Suprapubic skin (tissue), 4 donors: Measurements from ENCODE around the gene STRADB. TPM values are rescaled to one million over a fixed set of nuclear protein-coding genes. Genes with fewer than 3 reads are reported as not detected.

ENCODE experiments used
- DNase-seq, 2 donors: peaks; one replicate each; pipeline ENCODE4 v3.0.0-alpha.2; 2019; ENCODE audit warnings: low spot score in 2 of 2
- H3K27ac ChIP-seq: fragments of 200-600 bp; sonication (generic); one replicate; pipeline ENCODE4 v1.5.1; 2019
- H3K27me3 ChIP-seq: fragments of 200-600 bp; sonication (generic); one replicate; pipeline ENCODE4 v1.5.1; 2019
- H3K36me3 ChIP-seq: fragments of 200-600 bp; sonication (generic); one replicate; pipeline ENCODE4 v1.5.1; 2019
- H3K4me1 ChIP-seq: fragments of 200-600 bp; sonication (generic); one replicate; pipeline ENCODE4 v1.5.1; 2019
- H3K4me3 ChIP-seq: fragments of 200-600 bp; sonication (generic); one replicate; pipeline ENCODE4 v1.5.1; 2019; ENCODE audit warnings: mild to moderate bottlenecking
- H3K9me3 ChIP-seq: fragments of 200-600 bp; sonication (generic); one replicate; pipeline ENCODE4 v1.5.1; 2019
- EP300 ChIP-seq: sonication (generic); formaldehyde crosslinking; IDR thresholded peaks from one replicate; pipeline ENCODE4 v1.6.1; 2017; ENCODE audit warnings: antibody characterized with exemption
- POLR2A ChIP-seq, 2 donors: fragments of 450-650 bp; IDR thresholded peaks; one replicate each; pipeline ENCODE4 v1.6.1; 2017; ENCODE audit warnings: antibody characterized with exemption in 2 of 2, mild to moderate bottlenecking in 2 of 2, moderate library complexity in 2 of 2
- POLR2AphosphoS5 ChIP-seq, 3 donors: sonication (generic); formaldehyde crosslinking; IDR thresholded peaks; one replicate each; pipeline ENCODE4 v1.6.1; 2017; ENCODE audit warnings: antibody characterized with exemption in 3 of 3
- WGBS: methylation state at CpG from one replicate; pipeline ENCODE4 v1.1.5; 2018; 5-methylcytosine and 5-hydroxymethylcytosine counted together
- total RNA-seq, 4 donors: library from RNA; depleted of rRNA; stranded (reverse); fragments of >200 nt; gene quantifications; one replicate each; pipeline ENCODE4 v1.1.0, GENCODE V29; 2016
- TF ChIP-seq, protein P1 (sequence below), 2 donors: fragments of 200-600 bp in 1 of 2; fragments of 450-650 bp in 1 of 2; sonication (generic) in 1 of 2; IDR thresholded peaks; one replicate each; pipeline ENCODE4 v1.5.1; 2016 to 2019; ENCODE audit warnings: antibody characterized with exemption in 2 of 2, mild to moderate bottlenecking in 1 of 2, moderate library complexity in 1 of 2

Gene STRADB
- total RNA-seq, 4 donors from 2014 or later, result 5.8 to 23.3 (median 9.3) TPM

- H3K4me3 ChIP-seq, result no peak overlapping the region
- H3K4me1 ChIP-seq, result no peaks in the 10 kb centered on the region
- no peaks in the 10 kb centered on the region for H3K27me3 ChIP-seq
- peak overlapping the region; percentile 19 for H3K27ac ChIP-seq
- peaks cover 5% of the 10 kb centered on the region for H3K9me3 ChIP-seq
- H3K36me3 ChIP-seq, result peaks cover 39% of the 10 kb centered on the region
- DNase-seq, result no peak
- TF ChIP-seq POLR2AphosphoS5 (IDR thresholded peaks at IDR 0.05), result no peak
- no peak for TF ChIP-seq POLR2A (IDR thresholded peaks at IDR 0.05)
- TF ChIP-seq EP300, result no peak
- TF ChIP-seq, protein P1, sequence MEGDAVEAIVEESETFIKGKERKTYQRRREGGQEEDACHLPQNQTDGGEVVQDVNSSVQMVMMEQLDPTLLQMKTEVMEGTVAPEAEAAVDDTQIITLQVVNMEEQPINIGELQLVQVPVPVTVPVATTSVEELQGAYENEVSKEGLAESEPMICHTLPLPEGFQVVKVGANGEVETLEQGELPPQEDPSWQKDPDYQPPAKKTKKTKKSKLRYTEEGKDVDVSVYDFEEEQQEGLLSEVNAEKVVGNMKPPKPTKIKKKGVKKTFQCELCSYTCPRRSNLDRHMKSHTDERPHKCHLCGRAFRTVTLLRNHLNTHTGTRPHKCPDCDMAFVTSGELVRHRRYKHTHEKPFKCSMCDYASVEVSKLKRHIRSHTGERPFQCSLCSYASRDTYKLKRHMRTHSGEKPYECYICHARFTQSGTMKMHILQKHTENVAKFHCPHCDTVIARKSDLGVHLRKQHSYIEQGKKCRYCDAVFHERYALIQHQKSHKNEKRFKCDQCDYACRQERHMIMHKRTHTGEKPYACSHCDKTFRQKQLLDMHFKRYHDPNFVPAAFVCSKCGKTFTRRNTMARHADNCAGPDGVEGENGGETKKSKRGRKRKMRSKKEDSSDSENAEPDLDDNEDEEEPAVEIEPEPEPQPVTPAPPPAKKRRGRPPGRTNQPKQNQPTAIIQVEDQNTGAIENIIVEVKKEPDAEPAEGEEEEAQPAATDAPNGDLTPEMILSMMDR (IDR thresholded peaks at IDR 0.05), result no peak
- 79% methylated on average over 3 of the region's 3 CpGs for WGBS
Measured at GRCh38 chr2:201466050-201466675, 14.6 kb downstream of the STRADB start.

- TF ChIP-seq, protein P1 (IDR thresholded peaks at IDR 0.05), result no peak
- TF ChIP-seq POLR2A (IDR thresholded peaks at IDR 0.05) (no peak), EP300 (no peak), POLR2AphosphoS5 (IDR thresholded peaks at IDR 0.05) (no peak)
- Histone ChIP-seq H3K27ac (no peak overlapping the region), H3K4me1 (no peaks in the 10 kb centered on the region), H3K4me3 (no peak overlapping the region), H3K36me3 (peaks cover 45% of the 10 kb centered on the region), H3K9me3 (no peaks in the 10 kb centered on the region), H3K27me3 (no peaks in the 10 kb centered on the region)
- no peak for DNase-seq
Measured at GRCh38 chr2:201467666-201468065, 16.1 kb downstream of the STRADB start.

DNA sequence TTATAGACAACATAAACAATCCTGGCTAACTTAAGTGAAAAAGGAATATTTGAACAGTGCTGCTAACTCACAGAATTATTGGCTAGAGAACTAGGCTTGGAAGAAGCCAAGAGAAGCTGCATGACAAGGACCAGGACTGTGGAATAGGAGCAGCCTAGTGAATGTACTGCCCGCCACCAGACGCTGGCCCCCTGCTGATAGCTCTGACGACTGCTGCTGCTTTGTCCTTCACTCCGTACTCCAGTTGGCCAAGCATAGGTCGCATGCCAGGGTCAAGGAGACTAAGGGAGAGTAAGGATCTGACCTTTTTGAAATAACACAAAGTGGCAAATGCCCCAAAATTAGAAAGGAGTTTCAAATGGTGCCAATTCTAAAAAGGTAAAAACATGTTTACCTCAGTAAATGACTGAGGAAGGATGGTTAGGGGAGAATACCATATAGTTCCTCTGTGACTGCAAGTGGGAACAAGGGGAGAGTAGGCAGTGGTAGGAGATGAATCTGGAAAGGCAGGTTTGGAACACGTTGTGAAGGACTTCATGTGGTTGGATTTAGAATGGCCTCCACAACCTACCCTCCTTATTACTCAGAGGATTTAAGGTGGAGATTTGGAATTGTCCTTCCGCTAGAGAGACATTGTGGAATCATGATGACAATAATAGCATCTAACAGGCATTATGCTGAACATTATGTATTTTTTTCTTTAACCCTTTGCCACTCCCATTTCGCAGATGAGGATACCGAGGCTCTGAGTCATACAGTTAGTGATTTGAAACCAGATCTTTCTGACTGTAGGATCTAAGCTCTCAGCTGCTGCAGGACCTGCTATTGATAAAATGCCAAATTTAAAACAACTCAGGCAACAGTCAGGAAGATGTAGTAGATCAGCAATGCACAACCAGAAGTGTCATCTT lies 19.5 kb downstream of the STRADB start:
- Histone ChIP-seq H3K9me3 (no peaks in the 10 kb centered on the region), H3K27me3 (no peaks in the 10 kb centered on the region), H3K36me3 (peaks cover 46% of the 10 kb centered on the region), H3K4me3 (no peak overlapping the region), H3K4me1 (no peaks in the 10 kb centered on the region), H3K27ac (no peak overlapping the region)
- 83% methylated on average over 9 of the region's 9 CpGs for WGBS
- TF ChIP-seq EP300 (no peak), POLR2A (IDR thresholded peaks at IDR 0.05) (no peak)
- TF ChIP-seq, protein P1 (IDR thresholded peaks at IDR 0.05), result no peak
- no peak for DNase-seq

DNA sequence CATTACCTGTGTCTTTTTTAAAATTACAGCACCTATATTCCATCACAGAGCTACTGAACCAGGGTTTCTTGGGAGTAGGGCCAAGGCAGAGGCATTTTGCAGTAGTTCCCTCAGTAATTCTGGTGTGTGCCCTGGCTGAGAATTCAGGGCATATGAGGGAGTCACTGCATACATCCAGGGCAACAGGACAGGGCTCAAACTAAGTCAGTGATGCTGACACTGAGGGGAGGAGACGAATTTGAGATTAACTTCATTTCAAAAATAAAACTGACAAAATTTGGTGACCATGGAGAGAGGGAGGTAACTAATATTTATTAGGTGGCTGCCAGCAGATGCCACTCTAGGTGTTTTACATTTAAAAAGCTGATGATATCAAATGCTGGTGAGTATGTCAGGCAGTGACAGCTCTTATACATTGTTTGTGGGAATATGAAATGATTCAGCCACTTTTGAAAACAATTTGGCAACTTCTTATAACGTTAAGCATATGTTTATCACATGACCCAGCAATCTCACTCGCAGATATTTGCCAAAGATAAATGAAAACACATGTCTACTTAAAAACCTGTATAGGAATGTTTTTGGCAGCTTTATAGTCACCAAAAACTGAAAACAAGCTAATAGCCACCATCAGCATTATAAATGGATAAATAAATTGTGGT lies 20.3 kb downstream of the STRADB start:
- H3K9me3 ChIP-seq, result no peaks in the 10 kb centered on the region
- TF ChIP-seq EP300, result no peak
- no peak for TF ChIP-seq POLR2A (IDR thresholded peaks at IDR 0.05)
- TF ChIP-seq, protein P1 (IDR thresholded peaks at IDR 0.05), result no peak
- no peak for TF ChIP-seq POLR2AphosphoS5 (IDR thresholded peaks at IDR 0.05)
- no peaks in the 10 kb centered on the region for H3K27me3 ChIP-seq
- H3K27ac ChIP-seq, result no peak overlapping the region
- 45% methylated on average over 3 of the region's 3 CpGs for WGBS
- no peak for DNase-seq
- no peaks in the 10 kb centered on the region for H3K4me1 ChIP-seq
- H3K36me3 ChIP-seq, result peaks cover 47% of the 10 kb centered on the region
- H3K4me3 ChIP-seq, result no peak overlapping the region

DNA sequence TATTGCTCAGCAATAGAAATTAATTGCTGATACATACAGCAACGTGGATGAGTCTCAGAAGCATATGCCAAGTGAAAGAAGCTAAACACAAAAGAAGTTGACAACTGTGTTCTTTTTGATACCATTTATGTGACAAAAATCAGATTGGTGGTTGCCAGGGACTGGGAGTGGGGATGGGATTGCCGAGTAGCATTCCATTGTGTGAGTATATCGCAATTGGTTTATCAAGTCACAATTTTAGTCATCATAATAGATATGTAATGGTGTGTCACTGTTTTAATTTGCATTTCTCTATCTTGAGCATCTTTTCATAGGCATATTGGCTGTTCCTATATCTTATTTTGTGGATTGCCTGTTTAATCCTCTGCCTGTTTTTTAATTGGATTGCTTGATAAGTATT lies 20.9 kb downstream of the STRADB start:
- H3K4me3 ChIP-seq, result no peak overlapping the region
- H3K27me3 ChIP-seq, result no peaks in the 10 kb centered on the region
- TF ChIP-seq EP300 (no peak), POLR2AphosphoS5 (IDR thresholded peaks at IDR 0.05) (no peak), POLR2A (IDR thresholded peaks at IDR 0.05) (no peak)
- TF ChIP-seq, protein P1 (IDR thresholded peaks at IDR 0.05), result no peak
- WGBS, result 63% methylated on average over 3 of the region's 3 CpGs
- no peak for DNase-seq
- H3K4me1 ChIP-seq, result no peaks in the 10 kb centered on the region
- no peaks in the 10 kb centered on the region for H3K9me3 ChIP-seq
- peaks cover 47% of the 10 kb centered on the region for H3K36me3 ChIP-seq
- H3K27ac ChIP-seq, result no peak overlapping the region
